Measurements from ENCODE around the gene AFMID.

AFMID gene

DNA sequence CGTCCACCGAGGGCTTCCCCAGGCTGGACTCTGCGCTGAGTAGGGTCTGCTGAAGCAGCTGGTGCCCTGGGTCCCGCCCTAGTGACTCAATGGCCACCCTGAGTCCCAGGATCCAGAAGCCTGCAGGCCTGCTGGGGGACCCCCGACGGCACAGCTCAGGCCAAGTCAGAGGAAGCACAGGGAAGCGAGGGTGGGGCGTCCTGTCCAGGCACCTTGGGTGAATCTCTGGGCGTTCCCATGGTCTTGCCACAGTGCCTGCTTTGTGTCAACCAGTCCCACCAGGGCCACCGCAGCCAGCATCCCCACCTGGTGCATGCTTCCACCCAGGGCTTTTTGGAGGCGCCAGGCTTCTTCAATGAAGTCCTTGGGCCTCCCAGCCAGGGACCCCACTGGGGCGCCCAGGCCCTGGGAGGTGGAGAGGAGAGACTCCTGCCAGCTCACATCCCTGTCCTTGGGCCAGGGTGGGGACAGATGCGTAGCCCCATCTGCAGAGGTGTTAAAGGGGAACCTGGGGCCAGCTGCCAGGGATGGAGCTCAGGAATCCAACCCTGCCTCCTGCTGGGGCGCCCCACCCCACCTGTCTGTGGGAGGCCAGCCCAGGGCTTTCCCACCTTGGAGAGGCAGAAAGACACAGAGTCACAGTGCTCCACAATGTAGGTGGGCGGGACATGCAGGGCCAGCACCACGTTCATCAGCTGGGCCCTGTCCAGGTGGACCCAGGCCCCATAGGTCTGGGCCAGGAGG is 62.1 kb downstream of the AFMID start:
- no peak for TF ChIP-seq ZFX (IDR thresholded peaks at IDR 0.05; ENCODE audit: borderline replicate concordance)
- TF ChIP-seq, protein P1, sequence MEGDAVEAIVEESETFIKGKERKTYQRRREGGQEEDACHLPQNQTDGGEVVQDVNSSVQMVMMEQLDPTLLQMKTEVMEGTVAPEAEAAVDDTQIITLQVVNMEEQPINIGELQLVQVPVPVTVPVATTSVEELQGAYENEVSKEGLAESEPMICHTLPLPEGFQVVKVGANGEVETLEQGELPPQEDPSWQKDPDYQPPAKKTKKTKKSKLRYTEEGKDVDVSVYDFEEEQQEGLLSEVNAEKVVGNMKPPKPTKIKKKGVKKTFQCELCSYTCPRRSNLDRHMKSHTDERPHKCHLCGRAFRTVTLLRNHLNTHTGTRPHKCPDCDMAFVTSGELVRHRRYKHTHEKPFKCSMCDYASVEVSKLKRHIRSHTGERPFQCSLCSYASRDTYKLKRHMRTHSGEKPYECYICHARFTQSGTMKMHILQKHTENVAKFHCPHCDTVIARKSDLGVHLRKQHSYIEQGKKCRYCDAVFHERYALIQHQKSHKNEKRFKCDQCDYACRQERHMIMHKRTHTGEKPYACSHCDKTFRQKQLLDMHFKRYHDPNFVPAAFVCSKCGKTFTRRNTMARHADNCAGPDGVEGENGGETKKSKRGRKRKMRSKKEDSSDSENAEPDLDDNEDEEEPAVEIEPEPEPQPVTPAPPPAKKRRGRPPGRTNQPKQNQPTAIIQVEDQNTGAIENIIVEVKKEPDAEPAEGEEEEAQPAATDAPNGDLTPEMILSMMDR (IDR thresholded peaks at IDR 0.05): no peak
- no peak overlapping the region for H3K27ac ChIP-seq

DNA sequence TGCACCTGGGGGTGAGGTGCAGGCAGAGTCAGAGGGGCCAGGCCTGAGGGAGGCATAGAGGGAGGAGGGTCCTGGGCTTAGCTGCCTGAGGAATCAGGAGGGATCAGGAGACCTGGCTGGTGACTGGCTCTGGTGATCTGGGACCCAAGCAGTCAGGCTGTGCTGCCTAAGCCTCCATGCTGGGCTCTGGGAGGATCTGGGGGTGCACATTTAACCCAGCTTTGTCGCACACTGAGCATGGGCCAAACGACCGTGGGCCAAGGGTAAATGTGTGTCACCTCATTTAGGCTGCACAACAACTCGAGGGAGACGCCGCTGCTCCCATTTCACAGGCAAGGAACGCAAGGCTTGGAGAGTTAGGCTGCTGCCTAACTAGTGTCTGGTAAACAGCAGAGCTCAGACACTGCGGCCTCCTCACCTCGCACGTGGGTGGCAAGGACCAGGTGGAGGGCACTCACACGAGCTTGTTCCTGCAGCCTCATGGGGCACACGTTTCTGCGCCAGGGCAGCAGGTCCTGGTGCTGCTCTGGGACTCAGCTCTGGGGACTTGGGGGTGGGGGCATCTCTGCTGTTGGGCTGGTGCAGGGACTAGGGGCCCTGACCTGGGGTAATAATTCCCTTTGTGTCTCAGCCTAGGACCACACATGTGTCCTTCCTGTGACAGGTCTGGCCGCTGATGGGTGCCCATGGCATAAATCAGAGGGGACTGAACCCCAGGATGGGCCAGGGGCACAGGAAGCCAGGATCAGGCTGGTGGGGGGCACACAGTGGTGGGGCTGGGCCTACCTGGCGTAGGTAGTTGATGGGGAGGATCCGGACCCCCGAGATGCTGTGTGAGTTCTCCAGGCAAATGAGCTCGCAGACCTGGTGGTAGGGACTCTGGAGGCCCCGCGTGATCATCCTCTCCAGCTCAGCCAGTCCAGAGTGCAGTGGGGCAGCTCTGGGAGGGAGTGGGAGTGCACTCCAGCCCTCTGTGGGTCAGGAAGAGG is 63.0 kb downstream of the AFMID start:
- TF ChIP-seq, protein P1 (IDR thresholded peaks at IDR 0.05): no peak
- no peak for TF ChIP-seq ZFX (IDR thresholded peaks at IDR 0.05; ENCODE audit: borderline replicate concordance)
- no peak overlapping the region for H3K27ac ChIP-seq

DNA sequence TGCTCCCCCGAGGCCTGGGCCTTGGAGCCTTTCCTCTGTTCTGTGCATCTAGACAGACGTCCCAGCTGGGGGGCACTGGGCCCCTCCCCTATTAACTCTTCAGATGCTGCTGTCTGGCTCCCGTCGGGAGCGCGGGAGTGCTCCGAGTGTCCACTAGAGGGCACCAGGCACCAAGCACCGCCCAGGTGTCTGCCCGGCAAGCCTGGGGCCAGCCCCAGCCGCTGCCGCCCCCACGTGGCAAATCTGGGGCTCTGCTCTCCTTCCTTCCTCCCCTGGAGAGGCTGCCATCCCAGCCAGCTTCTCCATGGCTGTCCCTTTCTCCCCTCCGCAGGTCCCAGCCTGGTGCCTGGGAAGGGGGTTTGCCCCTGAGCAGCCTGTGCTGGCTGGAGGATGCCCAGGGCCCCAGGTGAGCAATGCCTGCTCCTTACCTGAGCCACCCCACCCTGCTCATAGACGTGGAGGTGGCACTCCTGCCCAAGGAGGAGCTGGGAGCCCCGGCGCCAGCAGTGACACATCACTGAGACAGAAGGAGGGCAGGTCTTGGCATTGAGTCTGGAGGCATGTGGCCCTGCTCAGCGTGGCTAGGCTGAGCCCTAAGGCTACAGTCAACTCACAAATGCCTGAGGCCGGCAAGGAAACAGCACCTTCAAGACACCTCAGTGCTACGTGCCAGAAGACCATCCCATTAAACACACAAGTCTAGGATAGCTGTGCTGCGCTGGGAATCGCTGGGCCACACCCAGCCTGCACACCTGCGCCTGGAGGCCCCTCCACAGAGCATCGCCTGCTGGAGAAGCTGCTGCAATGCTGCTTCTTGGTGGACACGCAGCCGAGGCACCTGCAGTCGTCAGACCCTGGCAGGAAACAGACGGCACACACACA is 64.0 kb downstream of the AFMID start:
- TF ChIP-seq, protein P1 (IDR thresholded peaks at IDR 0.05): peak; percentile 100
- no peak for TF ChIP-seq ZFX (IDR thresholded peaks at IDR 0.05; ENCODE audit: borderline replicate concordance)
- no peak overlapping the region for H3K27ac ChIP-seq

DNA sequence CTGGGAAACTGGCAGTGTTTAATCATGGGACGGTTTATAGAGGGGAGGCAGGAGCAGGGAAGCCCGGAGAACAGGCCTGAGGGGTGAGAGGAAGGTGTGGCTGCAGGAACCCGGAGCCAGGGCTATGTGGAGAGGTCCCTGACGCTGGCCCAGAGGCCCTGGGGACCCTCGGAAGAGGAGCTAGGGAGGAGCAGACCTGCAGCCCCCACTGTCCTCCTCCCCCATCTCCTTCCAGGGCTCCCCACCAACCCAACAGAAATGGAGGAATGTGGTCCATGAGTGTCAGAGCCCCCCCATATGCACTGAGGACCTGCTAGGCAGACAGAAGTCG is 64.6 kb downstream of the AFMID start:
- no peak for TF ChIP-seq ZFX (IDR thresholded peaks at IDR 0.05; ENCODE audit: borderline replicate concordance)
- TF ChIP-seq, protein P1 (IDR thresholded peaks at IDR 0.05): no peak
- no peak overlapping the region for H3K27ac ChIP-seq

DNA sequence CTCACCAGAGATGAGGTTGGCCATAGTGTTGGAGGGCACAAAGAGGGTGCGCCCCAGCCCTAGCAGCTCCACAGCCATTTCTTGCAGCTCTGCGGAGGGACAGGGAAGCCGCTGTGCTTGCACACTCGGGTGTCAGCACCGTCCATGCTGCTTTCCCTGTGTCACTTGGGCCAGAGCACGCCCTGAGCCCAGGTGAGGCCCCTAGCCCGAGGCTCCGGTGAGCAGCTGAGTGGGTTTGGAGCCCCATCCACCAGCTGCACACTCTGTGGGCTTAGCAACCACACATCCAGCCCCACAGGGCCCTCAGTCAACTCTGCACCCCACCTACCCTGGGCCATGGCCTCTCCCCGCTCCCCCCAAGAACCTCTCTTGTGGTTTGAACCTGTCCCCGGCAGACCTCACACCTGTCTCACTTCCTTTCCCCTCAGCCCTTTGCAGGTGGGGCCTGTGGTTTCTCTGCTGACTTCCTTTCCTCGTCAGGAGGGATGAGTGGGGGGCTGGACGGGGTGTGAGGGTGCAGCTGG is 65.0 kb downstream of the AFMID start:
- TF ChIP-seq ZFX (IDR thresholded peaks at IDR 0.05; ENCODE audit: borderline replicate concordance): no peak
- TF ChIP-seq, protein P1 (IDR thresholded peaks at IDR 0.05): no peak
- no peak overlapping the region for H3K27ac ChIP-seq

DNA sequence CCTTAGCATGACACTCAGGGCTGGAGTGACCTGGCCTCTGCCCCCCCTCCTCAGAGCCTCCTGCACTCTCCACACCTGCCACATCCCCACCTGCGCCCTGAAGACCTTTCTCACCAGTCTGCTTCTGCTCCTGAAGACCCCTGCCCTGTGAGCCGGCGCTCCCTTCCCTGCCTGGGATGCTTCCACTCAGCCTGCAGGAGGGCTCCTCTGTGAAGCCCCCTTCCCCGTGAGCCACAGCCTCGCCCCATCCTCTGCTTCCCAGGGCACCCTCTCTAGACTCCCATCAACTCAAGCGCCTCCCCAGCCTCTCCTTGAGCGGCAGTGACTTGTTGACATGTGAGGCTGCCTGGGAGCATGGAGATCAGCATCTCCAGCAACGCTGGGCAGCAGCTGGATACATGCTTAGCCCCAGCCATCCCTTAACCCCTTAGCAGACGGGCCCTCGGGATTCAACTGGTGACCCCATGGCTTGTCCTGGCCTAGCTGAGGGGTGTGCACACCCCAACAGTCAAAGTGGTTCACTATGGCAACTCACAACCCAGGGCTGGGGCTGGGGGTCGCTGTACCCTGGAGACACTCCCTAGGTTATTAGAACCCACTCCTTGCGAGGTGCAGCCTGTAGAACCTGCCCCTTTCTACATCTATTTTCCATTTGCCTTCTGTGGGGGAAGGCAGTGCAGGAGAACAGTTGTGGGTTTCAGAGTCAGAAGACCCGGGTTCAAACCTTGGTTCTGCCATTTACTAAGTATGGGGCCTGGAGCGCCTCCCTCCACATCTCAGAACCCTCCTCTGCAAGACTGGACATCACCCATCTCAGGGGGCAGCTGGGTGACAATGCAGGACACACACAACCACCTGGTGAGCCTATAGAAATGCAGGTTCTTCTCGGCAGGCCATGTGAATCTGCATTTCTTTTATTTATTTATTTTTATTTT is 65.8 kb downstream of the AFMID start:
- peak overlapping the region; percentile 74; the same call in 1 of the 2 replicates for H3K27ac ChIP-seq
- no peak for TF ChIP-seq ZFX (IDR thresholded peaks at IDR 0.05; ENCODE audit: borderline replicate concordance)
- TF ChIP-seq, protein P1 (IDR thresholded peaks at IDR 0.05): no peak

DNA sequence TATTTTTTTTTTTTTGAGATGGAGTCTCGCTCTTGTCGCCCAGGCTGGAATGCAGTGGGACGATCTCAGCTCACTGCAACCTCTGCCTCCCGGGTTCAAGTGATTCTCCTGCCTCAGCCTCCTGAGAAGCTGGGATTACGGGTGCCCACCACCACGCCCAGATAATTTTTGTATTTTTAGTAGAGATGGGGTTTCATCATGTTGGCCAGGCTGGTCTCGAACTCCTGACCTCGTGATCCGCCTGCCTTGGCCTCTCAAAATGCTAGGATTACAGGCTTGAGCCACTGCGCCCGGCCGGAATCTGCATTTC is 66.4 kb downstream of the AFMID start:
- peak overlapping the region; percentile 74 for H3K27ac ChIP-seq

Data from 22Rv1 (cell line).